Gastrocnemius medialis (tissue), 4 donors: Measurements from ENCODE around the gene THSD4. TPM values are rescaled to one million over a fixed set of nuclear protein-coding genes. Genes with fewer than 3 reads are reported as not detected.

ENCODE experiments used
- ATAC-seq, 2 donors: fragments of 150-250 bp; one replicate each; pipeline ENCODE4 v1.9.1; 2016
- DNase-seq, 2 donors: peaks; one replicate each; pipeline ENCODE4 v3.0.0-alpha.2; 2019
- H3K27ac ChIP-seq, 4 donors: fragments of 200-600 bp; sonication (generic); 1 replicate in 1 of 4; 2 replicates in 3 of 4; pipeline ENCODE4 v1.5.1; 2016 to 2018; ENCODE audit warnings: mild to moderate bottlenecking in 2 of 4, moderate library complexity in 1 of 4
- H3K27me3 ChIP-seq, 3 donors: fragments of 200-600 bp; sonication (generic) in 2 of 3; 1 replicate in 1 of 3; 2 replicates in 2 of 3; pipeline versions ENCODE4 v1.5.1 to v1.6.0; 2016 to 2019; ENCODE audit warnings: mild to moderate bottlenecking in 1 of 3, moderate library complexity in 1 of 3
- H3K36me3 ChIP-seq, 2 donors: fragments of 200-600 bp; sonication (generic) in 1 of 2; one replicate each; pipeline ENCODE4 v1.5.1; 2017 to 2018
- H3K4me1 ChIP-seq, 2 donors: fragments of 200-600 bp; sonication (generic) in 1 of 2; one replicate each; pipeline ENCODE4 v1.5.1; 2016 to 2017; ENCODE audit warnings: mild to moderate bottlenecking in 2 of 2
- H3K4me3 ChIP-seq, 4 donors: fragments of 200-600 bp; sonication (generic) in 3 of 4; 1 replicate in 1 of 4; 2 replicates in 3 of 4; pipeline ENCODE4 v1.5.1; 2016 to 2019; ENCODE audit warnings: mild to moderate bottlenecking in 2 of 4
- H3K9me3 ChIP-seq, 3 donors: fragments of 200-600 bp; sonication (generic) in 2 of 3; 1 replicate in 1 of 3; 2 replicates in 2 of 3; pipeline ENCODE4 v1.5.1; 2016 to 2019
- CTCF ChIP-seq, 5 experiments: fragments of 450-650 bp in 3 of 5; fragments of 200-600 bp in 2 of 5; sonication (generic) in 2 of 5; IDR thresholded peaks in 4 of 5; conservative IDR thresholded peaks in 1 of 5; 1 replicate in 4 of 5; 2 replicates in 1 of 5; pipeline ENCODE4 v1.5.1; 2016 to 2019; ENCODE audit warnings: antibody characterized with exemption in 5 of 5, mild to moderate bottlenecking in 3 of 5, moderate library complexity in 3 of 5
- POLR2A ChIP-seq, 2 donors: fragments of 450-650 bp; IDR thresholded peaks; one replicate each; pipeline ENCODE4 v1.6.1; 2017; ENCODE audit warnings: antibody characterized with exemption in 2 of 2, mild to moderate bottlenecking in 2 of 2, moderate library complexity in 2 of 2
- in situ Hi-C, 4 donors: fragments of 200-750 bp; cut with MboI; loops; one replicate each; pipeline versions ENCODE4 v1.15.0 to v1.8.0; 2017; ENCODE audit warnings: low sequenced_read_pairs in 4 of 4
- intact Hi-C: fragments of 100-400 bp; cut with DNase I; formaldehyde crosslinking; loops from one replicate; pipeline ENCODE4 v1.15.1; 2023; ENCODE audit warnings: low total_unique reads
- total RNA-seq, 4 donors: library from RNA; depleted of rRNA; stranded (reverse); fragments of >200 nt; gene quantifications; one replicate each; pipeline versions ENCODE4 v1.1.0 to v1.2.3, GENCODE V29; 2016

THSD4 gene
- total RNA-seq, 4 donors from 2014 or later = 0.35 to 3.1 (median 0.60) TPM

DNA sequence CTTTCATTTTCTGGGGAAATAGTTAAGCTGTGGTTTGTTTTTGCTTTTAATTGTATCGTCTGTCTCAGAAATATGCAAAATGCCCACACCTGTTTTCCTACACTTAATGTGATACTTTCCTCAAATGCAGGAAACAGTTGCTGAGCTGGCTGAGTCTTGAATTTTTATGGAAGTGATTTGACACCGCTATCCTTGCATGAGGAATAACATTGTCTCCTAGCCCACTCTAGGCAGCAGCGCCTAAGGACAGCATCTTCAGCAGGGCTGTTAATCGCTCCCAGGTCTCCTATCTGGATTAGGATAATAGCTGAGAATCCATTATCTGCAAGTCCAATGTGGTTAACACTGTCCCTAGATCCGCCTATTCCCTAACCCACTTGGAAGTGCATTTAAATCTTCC is 562.5 kb downstream of the THSD4 start:
- peaks cover 22 to 51% of the 10 kb centered on the region in 2 donors for H3K4me1 ChIP-seq

DNA sequence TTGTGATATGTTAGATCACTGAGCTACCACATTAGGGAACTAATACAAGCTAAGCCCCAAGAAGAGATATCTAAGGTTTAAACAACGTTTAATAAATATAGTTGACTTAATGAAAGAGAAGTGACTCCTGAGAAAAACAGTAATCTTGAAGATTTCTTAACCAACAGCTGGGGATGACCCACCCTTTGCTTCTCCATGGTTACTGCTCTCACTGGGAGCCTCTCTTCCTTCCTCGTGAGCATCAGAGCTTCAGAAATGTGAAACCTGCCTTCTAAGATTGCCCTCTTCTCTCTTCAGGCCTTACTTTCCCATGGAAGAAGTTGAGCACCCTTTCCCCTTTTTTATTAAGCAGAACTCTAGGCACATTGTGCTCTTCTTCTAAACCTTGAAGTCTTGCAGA is 562.9 kb downstream of the THSD4 start:
- Histone ChIP-seq H3K4me3 (no peak overlapping the region), H3K9me3 (no peaks in the 10 kb centered on the region), H3K27me3 (no peaks in the 10 kb centered on the region), H3K36me3 (no peaks in the 10 kb centered on the region), H3K27ac (peak overlapping the region in 3 of 4 donors; percentile 59 to 70 (median 70)), H3K4me1 (peaks cover 22 to 51% of the 10 kb centered on the region in 2 donors)
- intact Hi-C loops = no loop called here
- no peak for TF ChIP-seq POLR2A (IDR thresholded peaks at IDR 0.05)
- TF ChIP-seq CTCF (IDR thresholded peaks at IDR 0.05 in 4 of 5, conservative IDR thresholded peaks at IDR 0.05 in 1 of 5) = no peak
- in situ Hi-C loops = no loop called here
- DNase-seq (no peak), ATAC-seq (no peak)

More for the DNA sequence above, 562.5 kb downstream of the THSD4 start:
- no peaks in the 10 kb centered on the region for H3K36me3 ChIP-seq
- ATAC-seq (peak in 1 of 2 donors; percentile 34), DNase-seq (no peak)
- intact Hi-C loops (no loop called here), in situ Hi-C loops (no loop called here)
- no peaks in the 10 kb centered on the region for H3K27me3 ChIP-seq
- no peaks in the 10 kb centered on the region for H3K9me3 ChIP-seq
- peak overlapping the region in 3 of 4 donors; percentile 59 to 70 (median 70) for H3K27ac ChIP-seq
- peak overlapping the region in 3 of 4 donors; percentile 1 to 19 (median 18) for H3K4me3 ChIP-seq
- TF ChIP-seq POLR2A (IDR thresholded peaks at IDR 0.05) = no peak
- no peak for TF ChIP-seq CTCF (IDR thresholded peaks at IDR 0.05 in 4 of 5, conservative IDR thresholded peaks at IDR 0.05 in 1 of 5)

GRCh38 chr15:71678605-71679004 is 563.3 kb downstream of the THSD4 start:
- no peak for ATAC-seq
- Histone ChIP-seq H3K36me3 (no peaks in the 10 kb centered on the region), H3K4me3 (no peak overlapping the region), H3K27ac (peak overlapping the region in 2 of 4 donors; percentile 70), H3K9me3 (no peaks in the 10 kb centered on the region), H3K27me3 (no peaks in the 10 kb centered on the region), H3K4me1 (peaks cover 22 to 51% of the 10 kb centered on the region in 2 donors)
- TF ChIP-seq POLR2A (IDR thresholded peaks at IDR 0.05) (no peak), CTCF (IDR thresholded peaks at IDR 0.05 in 4 of 5, conservative IDR thresholded peaks at IDR 0.05 in 1 of 5) (no peak)
- DNase-seq = no peak
- intact Hi-C loops = no loop called here
- in situ Hi-C loops = no loop called here

GRCh38 chr15:71679223-71679792 is 564.0 kb downstream of the THSD4 start:
- H3K9me3 ChIP-seq = no peaks in the 10 kb centered on the region
- no peaks in the 10 kb centered on the region for H3K27me3 ChIP-seq
- H3K27ac ChIP-seq = peak overlapping the region in 2 of 4 donors; percentile 26 to 54
- no peak overlapping the region for H3K4me3 ChIP-seq
- in situ Hi-C loops (no loop called here), intact Hi-C loops (no loop called here)
- peaks cover 22 to 44% of the 10 kb centered on the region in 2 donors for H3K4me1 ChIP-seq
- TF ChIP-seq POLR2A (IDR thresholded peaks at IDR 0.05) (no peak), CTCF (IDR thresholded peaks at IDR 0.05 in 4 of 5, conservative IDR thresholded peaks at IDR 0.05 in 1 of 5) (no peak)
- ATAC-seq = no peak
- H3K36me3 ChIP-seq = no peaks in the 10 kb centered on the region
- no peak for DNase-seq
